IMR-90 (cell line): ENCODE data around the gene HIGD2B. TPM values are rescaled to one million over a fixed set of nuclear protein-coding genes. Genes with fewer than 3 reads are reported as not detected.

Experiments used
- microRNA-seq, 2 experiments: library from miRNA; stranded (forward) in 1 of 2; unstranded in 1 of 2; fragments of 10-50 nt in 1 of 2; fragments of <30 nt in 1 of 2; gene quantifications in 1 of 2; microRNA quantifications in 1 of 2; one replicate each; pipeline versions ENCODE3 to v1.1.0; 2013 to 2020; ENCODE audit not compliant: insufficient read depth in 1 of 2, insufficient read length in 1 of 2, unreplicated experiment in 1 of 2
- polyA plus RNA-seq, 3 experiments: library from polyadenylated mRNA; depleted of rRNA; stranded (reverse); fragments of >200 nt; gene quantifications; 2 replicates each; pipeline ENCODE4 v1.2.3, GENCODE V29; 2012; ENCODE audit warnings: low replicate concordance in 1 of 3
- small RNA-seq, 5 experiments: library from RNA; depleted of rRNA; stranded (forward); fragments of <200 nt; gene quantifications; one replicate each; pipeline ENCODE3, GENCODE V24; 2012
- total RNA-seq: library from RNA; depleted of rRNA; stranded (reverse); fragments of >200 nt; gene quantifications from 2 replicates; pipeline ENCODE4 v1.2.3, GENCODE V29; 2012; rRNA removed

Gene HIGD2B
- total and polyA plus RNA-seq, 2 of the 4 experiments (the other 2 are of a cell fraction), result not detected

Small RNAs within 50 kb of the gene (microRNA-seq; reads per million reads assigned to microRNA genes)
- gene RN7SL853P (ENCODE audit: insufficient read depth, insufficient read length), result not detected

Small RNAs within 50 kb of the gene (small RNA-seq; reads per million reads assigned to genes)
- gene RN7SL853P, result 0 reads per million in 5 experiments

Other genes with a start within 250 kb of the HIGD2B start
- 41.2 and 41.9 TPM in 2 replicates for gene ARIH1, start 211.9 kb downstream of the HIGD2B start, total RNA-seq
- 24.0 and 25.5 TPM in 2 replicates for gene ARIH1, start 211.9 kb downstream of the HIGD2B start, polyA plus RNA-seq (2012; rRNA removed)
- not detected in 2 replicates for gene GOLGA6B, start 31.5 kb downstream of the HIGD2B start, total RNA-seq
- gene GOLGA6B, start 31.5 kb downstream of the HIGD2B start, polyA plus RNA-seq (2012; rRNA removed), result not detected in 2 replicates
- 9.7 and 15.8 TPM in 2 replicates for gene BBS4, start within 50 bp of the HIGD2B start, total RNA-seq
- 10.5 and 21.0 TPM in 2 replicates for gene BBS4, start within 50 bp of the HIGD2B start, polyA plus RNA-seq (2012; rRNA removed)
- gene ADPGK, start 97.6 kb upstream of the HIGD2B start, total RNA-seq, result 48.0 and 53.2 TPM in 2 replicates
- gene ADPGK, start 97.6 kb upstream of the HIGD2B start, polyA plus RNA-seq (2012; rRNA removed), result 56.1 and 62.8 TPM in 2 replicates